HG03025 (cell line): ENCODE measurements around the gene GNAO1.

ENCODE experiments used
- ATAC-seq: cut with Tn5 transposase; IDR thresholded peaks from one replicate; pipeline ENCODE4 v1.9.1; 2021; ENCODE audit warnings: mild to moderate bottlenecking, moderate library complexity; ENCODE audit not compliant: unreplicated experiment, low FRiP score

The GNAO1 gene

DNA sequence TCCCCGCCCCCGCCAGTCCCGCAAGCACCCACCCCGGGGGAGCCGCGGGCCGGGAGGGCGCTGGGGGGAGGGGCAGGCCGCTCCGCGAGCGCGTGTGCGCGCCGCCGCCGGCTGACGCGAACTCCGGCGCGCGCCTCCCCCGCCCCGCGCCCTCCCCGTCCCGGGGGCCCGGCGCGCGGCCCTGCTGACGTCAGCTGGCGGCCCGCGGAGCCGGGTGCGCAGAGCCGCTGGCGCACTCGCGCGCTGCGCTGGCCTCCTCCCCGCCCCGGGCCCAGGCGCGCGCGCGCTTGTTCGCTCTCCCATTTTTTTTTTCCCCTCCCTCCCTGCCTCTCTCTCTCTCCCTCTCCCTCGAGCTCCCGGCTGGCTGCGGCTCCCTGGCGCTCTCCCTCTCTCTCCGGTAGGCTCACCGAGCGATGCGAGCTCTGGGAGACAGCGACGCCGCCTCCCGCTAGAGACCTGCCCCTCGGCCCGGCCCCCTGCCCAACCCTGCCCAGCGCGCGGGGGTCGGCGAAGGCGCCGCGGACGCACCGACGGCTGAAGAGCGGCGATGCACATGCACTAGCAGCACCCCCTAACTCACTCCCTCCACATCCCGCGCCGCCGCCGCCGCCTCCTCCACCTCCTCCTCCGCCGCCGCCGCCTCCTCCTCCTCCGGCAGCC is at the start of gene GNAO1:
TSS of gene GNAO1 (plus strand) at position 334 of the 660 bp plus-strand sequence. CDS start 747 bp downstream, outside the sequence.
- ATAC-seq = no peak

DNA sequence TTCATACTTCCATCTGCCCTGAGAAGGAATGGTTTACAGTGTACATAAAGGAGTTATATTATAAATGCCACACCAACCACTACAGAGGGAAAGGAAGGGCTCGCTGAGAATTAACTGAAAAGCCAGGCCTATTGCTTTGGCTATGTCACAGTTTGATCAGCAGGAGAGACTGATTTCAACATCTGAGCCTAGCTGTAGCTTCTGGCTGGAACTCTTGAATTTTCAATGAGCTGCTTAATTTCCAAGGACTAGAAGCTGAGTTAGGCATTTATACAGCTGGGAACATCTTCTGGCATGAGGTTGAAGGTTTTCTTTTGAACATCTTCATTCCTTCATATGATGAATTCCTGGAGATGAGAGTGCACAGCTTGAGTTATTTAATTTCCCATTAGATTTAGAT is 47.6 kb upstream of the GNAO1 start:
- no peak for ATAC-seq

DNA sequence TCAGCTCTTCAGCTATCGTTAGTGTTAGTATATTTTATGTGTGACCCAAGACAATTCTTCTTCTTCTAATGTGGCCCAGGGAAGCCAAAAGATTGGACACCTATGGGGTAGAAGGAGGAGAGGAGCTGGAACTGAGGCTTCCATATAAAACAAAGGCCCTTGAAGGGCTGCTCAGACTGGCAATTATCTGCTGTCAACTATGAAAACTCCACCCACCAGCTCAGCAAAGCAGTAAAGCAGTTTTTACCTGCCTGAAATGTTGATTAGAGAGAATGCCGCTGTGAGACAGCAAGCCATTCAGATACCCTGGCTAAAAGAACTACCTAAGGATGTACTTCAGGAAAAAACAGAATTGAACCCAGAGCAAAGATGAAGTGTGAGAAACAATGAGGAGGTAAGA is 45.9 kb upstream of the GNAO1 start:
- no peak for ATAC-seq

DNA sequence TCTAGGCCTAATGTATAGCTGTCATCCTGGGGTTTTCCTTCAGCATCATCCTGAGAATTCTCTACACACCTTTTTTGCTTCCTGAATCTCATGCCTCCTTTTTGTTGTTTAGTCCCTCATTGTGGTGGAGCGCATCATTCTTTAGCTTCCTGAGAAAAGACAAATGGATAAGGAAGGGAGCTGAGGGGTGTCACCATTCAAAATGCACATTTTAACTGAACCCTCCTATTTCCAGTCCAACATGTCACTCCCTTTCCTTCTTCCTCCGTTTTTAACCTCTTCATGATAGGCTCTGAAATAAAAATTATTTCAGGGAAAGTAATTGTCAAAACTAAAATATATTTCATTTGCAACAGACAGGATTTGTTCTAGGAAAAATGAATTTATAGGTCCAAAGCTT is 39.7 kb upstream of the GNAO1 start:
- no peak for ATAC-seq

DNA sequence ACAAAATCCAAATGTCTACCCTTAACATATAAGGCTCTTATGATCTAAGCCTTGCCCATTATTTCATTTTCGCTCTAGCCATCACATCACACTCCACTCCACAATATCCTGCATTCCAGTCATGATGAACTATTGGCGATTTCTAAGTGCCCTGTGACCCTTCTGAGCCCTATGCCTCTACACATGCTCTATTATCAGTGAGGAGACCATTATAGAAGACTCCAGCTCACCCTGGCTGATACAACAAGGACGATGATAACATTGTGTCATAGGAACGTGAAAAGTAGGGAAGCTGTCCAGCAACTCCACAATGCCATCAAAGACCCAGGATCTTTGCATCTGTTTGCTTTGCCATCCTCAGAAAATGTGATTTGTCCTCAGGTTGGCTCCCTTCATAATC is 29.6 kb upstream of the GNAO1 start:
- ATAC-seq = no peak

DNA sequence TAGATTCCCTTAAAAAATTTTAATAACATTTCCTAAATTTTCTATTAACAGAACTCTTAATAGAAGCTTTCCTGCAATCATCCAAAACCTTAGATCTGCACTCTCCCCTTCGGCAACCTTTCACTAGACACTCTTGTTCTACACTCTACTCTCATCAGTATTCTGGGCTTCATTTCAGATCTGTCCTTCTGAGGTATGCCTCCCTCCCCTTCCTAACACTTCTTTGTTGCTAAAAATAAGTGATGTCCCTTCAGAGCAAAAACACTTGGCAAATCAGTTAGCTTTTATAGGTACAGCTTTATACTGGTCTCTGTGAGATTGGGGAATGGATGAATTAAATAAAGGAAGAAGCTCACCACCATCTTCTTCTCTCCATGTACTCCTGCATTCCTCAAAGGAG is 28.2 kb upstream of the GNAO1 start:
- ATAC-seq = no peak

DNA sequence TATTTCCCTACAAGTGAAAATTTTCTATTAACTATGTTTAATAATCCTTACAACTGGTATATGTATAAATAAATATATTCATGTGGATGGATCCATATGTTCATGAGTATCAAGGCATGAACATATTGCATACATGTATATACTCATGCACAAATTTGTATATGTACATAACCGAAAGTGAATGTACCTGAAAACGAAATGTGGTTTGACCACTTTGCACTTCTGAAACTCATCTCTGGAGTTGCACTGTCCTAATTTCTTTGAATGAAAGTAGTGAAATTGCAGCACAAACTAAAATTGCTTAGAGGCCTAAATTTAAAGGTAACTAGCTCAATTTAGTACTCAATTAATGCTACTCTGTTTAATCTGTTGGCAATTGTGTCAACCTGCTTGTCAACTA is 27.4 kb upstream of the GNAO1 start:
- ATAC-seq = no peak

DNA sequence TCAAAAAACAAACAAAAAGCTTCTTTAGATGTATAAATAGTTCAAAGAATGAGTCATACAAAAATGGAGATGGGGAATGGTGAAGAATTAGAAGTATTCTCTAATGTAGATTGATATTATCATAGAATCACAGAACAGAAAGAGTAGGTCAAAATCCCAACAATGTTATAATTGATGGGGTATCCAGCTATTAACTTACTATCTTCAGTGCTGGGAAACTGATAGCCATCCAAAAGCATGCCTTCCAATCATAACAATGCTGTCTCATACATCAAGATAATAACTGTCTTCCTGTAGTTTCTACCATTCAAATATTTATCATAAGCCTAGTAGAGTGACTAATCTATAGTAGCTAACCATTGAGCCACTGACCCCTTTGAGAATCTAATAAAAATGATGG is 26.7 kb upstream of the GNAO1 start:
- ATAC-seq = no peak

DNA sequence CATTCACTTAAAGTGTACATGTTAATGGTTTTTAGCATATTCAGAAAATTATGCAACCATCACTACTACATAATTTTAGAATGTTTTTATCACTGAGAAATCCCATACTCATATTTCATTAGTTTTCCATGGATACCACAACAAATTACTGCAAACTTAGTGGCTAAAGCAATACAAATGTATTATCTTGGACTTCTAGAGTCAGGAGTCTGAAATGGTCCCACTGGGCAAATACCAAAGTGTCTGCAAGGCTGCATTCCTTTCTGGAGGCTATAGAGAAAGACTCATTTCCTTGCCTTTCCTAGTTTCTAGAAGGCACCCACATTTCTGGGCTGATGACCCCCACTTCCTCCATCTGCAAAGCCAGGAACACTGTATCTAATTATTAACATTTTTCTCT is 16.9 kb upstream of the GNAO1 start:
- no peak for ATAC-seq

DNA sequence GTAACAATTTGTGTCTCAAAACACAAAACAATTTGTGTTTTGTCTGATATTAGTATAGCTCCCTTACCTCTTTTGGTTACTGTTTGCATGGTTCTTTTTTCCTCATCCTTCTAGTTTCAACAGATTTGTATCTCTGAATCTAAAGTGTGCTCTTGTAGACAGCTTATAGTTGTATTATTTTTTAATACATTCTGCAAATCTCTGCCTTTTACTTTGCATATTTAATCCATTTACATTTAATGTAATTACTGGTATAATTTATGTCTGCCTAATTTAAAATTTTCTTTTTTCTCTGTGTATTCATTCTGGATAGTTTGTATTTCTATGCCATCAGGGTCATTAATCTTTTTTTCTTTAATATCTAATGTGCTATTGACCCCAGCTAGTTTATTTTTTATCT is 9.9 kb upstream of the GNAO1 start:
- no peak for ATAC-seq

DNA sequence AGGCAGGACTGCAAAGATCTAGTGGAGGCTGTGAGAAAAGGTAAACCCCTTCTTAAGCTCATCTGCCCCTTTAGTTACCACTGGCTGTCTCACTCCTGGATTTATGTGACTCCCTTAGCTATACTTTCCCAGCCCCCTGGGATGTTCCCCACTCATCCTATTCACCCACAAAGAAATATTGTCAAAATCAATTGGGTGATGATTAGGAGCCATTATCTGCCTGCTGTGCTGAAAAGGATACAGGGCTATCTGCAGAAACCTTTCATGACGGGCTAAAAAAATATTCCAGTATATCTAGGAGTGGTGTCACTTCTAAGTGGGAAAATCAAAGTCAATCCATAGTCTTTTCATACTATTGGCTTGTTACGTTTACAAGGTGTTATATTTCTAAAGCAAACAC is 8.0 kb upstream of the GNAO1 start:
- ATAC-seq = no peak

DNA sequence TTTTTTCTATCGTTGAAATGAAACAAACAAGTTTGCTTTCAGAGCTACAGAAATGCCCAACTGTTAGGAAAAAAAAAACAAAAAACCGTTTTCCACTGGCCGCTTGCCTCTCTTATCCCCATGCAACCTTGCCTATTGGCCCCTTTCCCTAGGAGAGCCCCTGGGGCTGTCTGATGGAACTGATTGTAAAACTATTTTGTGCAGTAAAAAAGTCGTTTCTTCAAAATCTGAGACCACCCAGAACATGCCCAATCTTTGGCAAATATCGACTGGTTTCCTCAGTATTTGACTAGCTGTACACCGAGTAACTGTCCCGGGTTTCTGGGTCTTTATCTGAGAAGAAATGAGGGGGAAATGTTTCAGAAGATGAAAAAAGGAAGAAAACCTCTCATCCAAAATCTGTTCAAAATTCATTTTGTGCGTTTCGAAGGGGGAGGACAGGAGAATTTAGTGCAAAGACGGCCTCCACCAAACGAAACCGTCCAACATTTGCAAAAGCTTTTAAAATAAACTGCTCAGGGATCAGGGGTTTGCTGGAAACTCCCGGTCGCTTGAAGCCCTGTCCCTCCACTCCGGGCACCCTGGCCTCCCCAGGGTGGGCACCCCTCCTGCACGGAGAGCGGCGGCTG is 1.1 kb upstream of the GNAO1 start:
- no peak for ATAC-seq

DNA sequence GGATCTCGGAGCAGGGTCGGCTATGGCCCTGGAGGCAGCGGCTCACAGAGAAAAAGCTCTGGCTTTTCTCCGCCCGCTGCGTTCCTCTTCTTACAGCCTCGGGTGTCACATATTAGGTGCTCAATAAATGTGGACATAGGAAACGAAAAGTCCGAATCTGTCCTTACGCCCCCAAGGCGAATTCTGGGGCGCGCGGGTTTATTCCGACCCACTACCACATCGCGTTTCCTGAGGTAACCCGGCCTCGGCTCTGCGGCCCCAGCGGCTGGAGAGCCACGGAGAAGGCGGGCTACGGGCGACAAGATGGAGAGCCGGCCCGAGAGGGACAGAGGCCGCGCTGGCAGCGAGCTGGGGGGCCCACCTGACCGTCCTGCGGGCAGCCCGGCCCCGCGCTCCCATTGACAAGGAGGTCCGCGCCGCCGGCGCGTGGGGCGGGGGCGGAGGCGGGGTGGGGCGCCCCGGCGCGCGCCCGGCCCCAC is 573 bp upstream of the GNAO1 start:
- no peak for ATAC-seq

DNA sequence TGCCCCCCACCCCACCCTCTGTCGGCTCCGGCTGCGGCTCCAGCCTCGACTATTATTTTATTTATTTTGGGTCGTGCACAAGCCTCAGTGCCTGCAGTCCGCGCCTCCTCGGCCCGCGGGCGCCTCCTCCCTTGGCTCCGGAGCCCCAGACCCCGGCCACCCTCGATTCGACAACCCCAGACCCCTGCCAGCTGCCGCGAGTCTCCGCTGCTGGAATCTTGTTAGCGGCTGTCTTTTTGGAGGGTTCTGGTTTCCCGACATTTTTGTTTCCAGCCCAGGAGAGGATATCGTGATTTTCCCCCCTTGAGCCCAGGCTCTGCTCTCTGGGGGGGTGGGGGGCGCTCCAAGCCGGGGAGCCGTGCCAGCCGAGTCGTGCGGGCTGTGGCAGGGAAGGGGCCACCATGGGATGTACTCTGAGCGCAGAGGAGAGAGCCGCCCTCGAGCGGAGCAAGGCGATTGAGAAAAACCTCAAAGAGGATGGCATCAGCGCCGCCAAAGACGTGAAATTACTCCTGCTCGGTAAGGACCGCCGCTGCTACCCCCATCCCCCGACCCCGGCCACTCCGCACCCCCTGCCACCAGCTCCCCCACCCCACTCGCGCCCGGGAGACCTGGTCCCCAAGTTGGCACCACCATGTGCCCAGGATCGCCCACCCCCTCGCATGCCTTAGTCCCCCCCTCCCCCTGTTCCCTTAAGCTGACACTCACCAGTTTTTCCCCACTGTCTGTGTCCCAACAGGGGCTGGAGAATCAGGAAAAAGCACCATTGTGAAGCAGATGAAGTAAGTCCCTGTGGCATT is 746 bp downstream of the GNAO1 start:
- no peak for ATAC-seq

DNA sequence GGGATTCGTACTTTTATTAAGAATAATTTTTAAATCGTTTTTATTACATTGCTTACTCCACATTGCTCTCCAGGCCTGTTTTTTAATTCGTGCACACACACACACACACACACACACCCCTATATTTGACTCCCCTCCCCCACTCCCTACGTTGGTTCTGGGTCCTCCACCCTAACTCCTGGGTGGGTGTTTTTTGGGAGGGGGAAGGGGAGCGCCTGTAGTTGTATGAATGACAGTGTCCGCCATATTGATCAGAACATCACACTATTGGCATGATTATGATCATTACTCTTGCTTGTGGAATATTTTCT is 1.3 kb downstream of the GNAO1 start:
- ATAC-seq = no peak

DNA sequence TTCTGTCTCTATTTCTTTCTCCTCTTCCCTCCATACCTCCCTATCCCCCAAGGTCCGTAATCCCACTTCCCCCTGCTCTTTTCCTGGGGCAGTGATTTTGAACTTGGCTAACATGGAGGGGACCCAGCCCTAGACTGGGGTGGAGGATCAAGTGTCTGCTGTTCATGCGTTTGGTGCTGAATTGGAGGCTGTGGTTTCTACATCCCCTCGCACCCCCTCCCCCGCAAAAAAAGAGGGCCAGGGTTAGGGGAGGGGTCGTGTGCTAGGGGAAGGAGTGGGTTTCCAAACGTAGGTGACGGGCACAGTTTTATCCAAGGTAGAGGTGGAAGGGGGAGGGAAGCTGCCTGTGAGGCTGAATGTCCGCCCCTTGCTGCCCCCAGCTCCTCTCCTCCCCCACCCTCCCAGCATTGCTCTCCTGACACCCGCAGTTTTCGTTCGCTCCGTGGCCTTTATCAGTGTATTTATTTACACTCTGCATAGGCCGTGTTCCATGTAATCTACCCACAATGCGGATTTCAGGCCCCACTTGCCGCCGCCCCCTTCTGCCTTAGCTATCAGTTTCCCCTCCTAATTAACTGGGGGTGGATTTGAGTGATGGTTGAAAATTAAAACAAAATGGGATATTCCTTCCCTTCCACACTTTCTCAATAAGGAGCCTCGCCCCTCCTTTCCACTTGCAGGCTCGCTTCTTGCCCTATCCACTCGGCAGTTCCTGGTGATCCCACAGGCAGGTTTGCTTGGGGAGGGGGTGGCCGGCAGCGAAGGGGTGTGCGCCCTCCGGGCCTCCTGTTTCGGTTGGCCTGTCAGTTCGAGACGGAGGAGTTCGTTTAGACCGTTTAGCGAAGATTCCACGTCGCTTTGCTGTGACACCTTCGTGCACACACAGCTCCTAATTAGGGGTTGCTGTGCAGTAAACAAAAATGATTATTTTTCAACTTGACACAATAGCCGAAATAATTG is 2.0 kb downstream of the GNAO1 start:
- no peak for ATAC-seq

DNA sequence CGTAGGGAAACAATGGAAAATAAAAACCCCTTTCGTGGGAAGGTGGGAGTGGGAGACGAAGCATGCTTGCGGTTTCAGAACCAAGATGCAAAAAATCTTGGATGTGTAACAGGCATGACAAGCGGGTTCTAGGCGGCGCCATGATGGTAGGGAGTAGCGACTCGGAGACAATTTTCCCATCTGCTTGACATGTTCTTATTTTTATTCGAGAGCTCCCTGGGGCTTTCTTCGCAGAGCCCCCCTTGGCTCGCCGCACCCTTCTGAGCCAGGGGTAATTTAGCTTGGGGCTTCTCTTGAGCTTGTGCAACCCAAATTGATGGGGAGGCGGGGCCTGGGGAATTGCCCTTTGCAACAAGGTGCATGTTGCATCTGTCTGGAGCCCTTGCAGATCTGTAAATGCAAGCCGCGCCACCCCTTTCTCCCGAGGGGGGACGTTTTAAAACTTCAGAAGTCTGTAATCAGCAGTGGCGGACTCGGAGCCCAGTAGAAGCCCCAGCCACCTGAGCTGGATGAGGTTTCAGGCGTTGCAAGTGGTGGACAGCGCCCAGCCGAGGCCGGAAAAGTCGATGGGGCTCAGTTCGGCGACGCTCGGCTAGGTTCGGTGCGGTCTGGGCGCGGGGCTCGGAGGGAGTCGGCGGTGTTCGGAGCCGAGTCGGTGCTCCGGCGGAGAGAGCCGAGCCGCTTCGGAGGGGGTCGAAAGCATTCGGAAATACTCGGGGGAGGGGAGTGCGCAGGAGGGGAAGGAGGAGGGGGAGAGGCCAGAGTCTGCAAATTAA is 2.9 kb downstream of the GNAO1 start:
- ATAC-seq = no peak

DNA sequence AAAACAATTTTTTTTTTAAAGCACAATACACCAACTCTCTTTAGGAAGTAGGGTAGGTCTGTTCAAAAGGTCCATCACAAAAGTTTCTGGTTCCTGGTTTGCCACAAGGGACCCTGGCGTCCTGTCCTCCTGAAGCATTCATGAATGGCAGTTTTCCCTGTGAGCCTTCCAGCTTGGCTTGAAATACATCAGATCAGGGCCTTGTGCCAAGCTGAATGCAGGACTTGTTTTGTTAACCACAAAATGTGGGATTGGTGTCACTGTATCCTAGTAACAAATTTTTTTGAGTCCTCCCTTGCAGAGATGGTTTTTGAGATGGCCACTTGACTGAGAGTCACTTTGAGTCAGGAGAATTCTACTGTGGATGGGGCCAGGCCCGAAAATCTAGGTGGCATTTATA is 3.9 kb downstream of the GNAO1 start:
- ATAC-seq = no peak

DNA sequence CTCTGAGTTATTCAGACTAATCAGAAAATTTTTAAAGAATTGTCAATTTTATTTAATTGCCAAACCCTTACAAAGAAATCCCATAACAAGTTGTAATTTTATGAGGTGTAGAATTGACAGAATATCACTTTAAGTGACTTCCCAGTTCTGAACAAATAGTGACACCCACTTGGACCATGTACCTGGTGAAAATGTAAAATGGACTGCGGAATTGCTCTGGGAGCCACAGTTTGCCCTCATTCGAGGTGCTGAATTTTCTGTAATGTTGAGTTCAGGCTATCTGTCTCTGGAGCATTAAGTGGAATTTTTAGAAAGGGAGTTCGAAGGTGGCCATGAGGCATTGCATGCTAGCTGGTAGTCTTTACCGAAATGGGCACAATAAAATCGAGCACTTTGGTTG is 5.1 kb downstream of the GNAO1 start:
- ATAC-seq = no peak
